KBM-7 (cell line): Measurements from ENCODE around the gene ACADM.
"Not testable (repeated sequence)": the region's sequence is repeated elsewhere in the genome, so short reads cannot be mapped to it uniquely, and the experiment has no call there.

ENCODE experiments used
- DNase-seq: peaks from one replicate; pipeline ENCODE4 v3.0.0-alpha.2; 2015
- in situ Hi-C: fragments of 300-500 bp; cut with MboI; formaldehyde crosslinking; loops from 2 replicates; pipeline ENCODE4 v1.14.3; 2020; ENCODE audit warnings: low sequenced_read_pairs, low pct_unique_long_range_greater_than_20kb, mixed read lengths

The ACADM gene

DNA sequence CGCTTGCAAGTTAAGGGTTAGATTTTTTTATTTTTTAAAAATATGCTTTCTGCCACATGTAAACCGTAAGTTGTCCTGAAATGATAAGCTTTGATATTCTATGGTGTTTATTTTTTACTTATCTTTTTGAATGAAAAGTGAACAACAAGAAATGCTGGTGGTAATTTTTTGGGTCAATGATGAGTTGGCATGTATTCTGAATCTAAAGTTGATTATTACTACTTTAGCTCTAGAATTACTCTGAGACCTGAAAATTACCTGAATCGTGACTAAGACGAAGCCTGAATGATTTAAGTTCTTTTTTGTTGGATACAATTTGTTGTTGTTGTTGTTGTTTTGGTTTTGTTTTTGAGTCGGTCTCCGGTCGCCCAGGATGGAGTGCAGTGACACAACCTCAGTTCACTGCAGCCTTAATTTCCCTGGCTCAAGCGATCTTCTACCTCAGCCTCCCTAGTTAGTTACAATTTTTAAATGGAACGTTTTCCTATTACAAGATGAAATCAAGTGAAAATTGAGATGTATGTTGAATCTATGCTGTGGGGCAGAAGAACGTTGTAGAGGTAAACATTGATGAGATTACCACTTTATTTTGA, 62.5 kb downstream of the ACADM start:
- in situ Hi-C loops: no loop called here
- no peak for DNase-seq

DNA sequence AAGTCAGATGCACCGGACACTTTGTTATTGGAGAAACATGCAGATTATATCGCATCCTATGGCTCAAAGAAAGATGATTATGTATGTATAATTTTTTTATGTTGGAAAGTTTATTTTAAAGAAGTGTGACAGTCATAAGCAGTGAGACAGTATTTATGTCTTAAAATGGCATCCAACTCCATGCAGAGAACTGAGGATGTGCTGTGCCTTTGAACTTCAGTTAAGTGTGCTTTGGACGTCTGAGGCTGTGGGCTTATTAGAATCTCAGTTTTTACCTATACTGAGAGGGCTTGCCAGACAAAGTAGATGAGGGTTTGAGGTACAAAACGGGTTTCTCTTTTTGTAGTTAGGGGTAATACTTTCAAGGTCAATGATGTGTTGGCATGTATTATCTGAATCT, 63.0 kb downstream of the ACADM start:
- DNase-seq: no peak
- in situ Hi-C loops: no loop called here

DNA sequence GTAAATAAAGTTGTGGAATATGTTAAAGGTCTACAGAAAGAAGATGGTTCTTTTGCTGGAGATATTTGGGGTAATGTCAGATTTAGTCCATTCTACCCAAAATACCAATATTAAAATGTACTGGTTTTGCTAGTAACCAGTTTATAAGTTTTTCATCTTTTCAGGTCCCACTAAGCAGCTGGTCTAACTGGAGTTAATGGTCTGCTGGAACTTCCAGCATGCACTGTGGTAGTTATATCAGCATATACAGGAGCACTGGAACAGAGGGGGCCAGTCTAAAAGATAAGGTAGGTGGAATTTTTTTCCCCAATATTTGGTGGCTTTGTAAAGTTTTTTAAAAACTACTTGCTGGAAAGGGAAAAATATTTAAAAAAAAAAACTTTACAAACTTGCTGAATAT, 65.5 kb downstream of the ACADM start:
- DNase-seq: no peak
- in situ Hi-C loops: no loop called here

DNA sequence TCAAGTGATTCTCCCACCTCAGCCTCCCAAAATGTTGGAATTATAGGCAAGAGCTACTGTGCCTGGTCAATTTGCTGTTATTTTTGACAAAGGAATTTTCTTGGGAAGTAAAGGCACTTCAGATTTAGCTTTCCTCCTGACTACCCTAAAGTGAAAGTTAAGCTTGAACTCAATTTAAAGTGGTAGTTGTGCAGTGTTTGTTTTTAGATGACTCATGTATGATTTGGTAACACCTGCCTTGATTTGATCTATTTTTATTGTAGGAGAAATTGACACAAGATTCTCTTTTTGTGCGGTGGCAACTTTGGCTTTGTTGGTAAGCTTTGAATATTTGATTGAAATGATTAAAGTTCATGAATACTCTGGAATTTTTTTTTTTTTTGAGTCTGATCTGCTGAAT, 66.5 kb downstream of the ACADM start:
- in situ Hi-C loops: no loop called here
- no peak for DNase-seq

DNA sequence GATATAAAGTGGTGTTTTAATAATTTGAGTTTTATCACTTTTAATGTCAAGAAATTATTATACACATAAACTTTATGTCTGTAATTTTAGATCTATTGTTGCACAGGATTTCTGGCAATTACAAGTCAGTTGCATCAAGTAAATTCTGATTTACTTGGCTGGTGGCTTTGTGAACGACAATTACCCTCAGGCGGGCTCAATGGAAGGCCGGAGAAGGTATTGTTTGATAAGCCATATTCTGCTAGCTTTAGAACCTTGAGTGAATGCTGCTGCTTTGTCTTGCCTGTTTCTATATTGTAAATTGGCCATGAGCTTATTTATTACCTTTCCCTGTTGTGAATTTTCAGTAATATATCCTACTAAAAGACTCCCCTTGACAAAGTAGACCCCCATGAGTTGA, 67.6 kb downstream of the ACADM start:
- in situ Hi-C loops: no loop called here
- DNase-seq: no peak

DNA sequence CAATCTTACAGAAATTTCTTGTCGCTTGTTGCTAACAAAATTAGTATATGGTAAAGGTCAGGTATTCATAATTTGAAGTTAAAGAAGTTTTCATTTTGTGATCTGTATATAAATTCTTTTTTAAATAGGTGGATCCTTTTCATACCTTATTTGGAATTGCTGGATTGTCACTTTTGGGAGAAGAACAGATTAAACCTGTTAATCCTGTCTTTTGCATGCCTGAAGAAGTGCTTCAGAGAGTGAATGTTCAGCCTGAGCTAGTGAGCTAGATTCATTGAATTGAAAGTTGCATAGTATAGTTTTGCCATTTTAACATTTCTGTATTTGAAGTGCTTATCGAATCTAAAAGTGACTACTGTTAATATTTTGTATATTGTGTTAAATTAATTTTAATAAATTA, 69.9 kb downstream of the ACADM start:
- DNase-seq: no peak
- in situ Hi-C loops: no loop called here

DNA sequence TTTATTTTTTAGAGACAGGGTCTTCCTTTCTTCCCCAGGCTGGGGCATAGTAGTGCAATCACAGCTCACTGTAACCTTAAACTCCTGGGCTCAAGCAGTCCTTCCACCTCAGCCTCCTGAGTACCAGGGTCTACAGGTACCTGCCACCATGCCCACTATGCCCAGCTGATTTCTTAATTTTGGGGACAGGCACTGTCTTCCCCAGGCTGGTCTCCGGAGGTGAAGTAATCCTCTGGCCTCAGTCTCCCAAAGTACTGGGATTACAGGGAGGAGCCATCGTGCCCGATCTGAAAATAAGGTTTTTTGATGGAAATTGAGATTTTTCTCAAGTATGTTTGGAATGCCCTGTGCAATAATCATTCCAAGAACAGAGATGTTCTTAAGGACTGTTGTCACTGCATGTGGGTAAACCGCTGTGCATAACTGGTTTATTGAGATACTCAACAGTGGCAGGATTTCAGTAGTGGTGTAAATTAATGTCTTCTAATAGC, 71.2 kb downstream of the ACADM start:
- in situ Hi-C loops: no loop called here
- DNase-seq: no peak

DNA sequence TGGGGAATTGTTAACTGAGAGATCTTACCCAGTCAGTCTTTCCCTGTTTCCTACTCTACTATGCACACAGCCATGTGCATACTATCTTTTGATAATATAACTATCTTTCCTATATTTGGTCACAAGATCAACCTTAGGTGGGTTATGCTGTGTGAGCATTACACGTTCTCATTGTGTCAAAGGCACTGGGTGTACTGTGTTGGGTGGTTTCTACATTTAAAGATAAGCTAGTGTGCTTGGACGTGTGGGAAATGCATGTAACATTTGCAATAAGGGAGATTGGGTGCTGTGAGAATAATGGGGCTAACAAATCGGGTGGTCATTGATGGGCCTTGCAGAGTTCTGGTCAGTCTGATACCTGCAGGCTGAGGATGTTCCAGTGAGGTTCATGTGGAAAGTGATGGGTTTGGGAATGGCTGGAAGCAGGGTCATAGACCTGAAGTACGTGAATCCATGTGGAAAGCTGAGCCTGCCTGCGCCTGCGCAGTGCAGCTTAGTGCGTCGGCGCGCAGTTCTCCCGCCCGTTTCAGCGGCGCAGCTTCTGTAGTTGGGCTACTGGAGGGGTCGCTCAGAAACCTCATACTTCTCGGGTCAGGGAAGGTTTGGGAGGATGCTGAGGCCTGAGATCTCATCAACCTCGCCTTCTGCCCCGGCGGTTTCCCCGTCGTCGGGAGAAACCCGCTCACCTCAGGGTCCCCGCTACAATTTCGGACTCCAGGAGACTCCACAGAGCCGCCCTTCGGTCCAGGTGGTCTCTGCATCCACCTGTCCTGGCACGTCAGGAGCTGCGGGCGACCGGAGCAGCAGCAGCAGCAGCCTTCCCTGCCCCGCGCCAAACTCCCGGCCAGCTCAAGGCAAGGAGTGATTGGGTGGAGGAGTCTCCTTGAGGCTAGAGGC, 72.1 kb downstream of the ACADM start, which contains the start of gene MSH4:
MSH4 (plus strand) TSS at position 507 of the 897 bp plus-strand sequence; CDS start at position 611, 104 bp downstream.
- DNase-seq: no peak

DNA sequence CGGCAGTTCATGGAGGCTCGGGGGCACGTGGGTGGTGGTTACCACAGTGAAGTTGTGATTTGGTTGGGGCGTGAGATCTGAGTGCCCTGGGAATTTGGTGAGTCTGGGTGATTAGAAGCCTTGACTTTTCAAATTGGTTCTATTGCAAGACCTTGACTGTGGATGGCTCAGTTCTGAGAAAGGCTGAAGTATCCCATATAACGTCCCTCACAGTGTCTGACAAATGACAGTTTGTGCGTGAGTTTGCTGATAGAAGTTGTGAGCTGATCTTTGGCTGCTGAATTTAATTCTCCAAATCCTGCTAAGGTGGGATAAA, 72.7 kb downstream of the ACADM start:
- no peak for DNase-seq
- in situ Hi-C loops: no loop called here

More for the DNA sequence above, 72.1 kb downstream of the ACADM start, which contains the start of gene MSH4:
- in situ Hi-C loops: no loop called here

DNA sequence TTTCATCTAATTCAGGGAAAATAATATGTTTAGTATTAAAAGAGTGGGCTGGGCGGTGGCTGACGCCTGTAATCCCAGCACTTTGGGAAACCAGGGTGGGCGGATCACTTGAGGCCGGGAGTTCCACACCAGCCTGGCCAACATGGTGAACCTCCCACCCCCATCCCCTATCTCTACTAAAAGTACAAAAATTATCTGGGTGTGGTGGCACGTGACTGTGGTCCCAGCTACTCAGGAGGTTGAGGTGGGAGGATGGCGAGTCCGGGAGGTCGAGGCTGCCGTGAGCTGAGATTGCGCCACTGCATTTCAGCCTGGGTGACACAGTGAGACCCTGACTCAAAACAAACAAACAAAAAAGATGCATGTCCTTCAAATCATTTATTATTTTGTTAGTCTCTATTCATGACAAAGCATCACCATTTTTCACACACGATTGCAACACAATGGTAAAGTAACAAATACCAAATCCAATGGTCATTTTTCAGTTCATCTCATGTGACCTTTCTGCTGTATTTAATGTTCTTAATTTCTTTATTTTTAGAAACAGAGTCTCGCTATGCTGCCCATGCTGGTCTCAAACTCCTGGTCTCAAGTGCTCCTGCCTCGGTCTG, 73.2 kb downstream of the ACADM start:
- no peak for DNase-seq
- in situ Hi-C loops: no loop called here

DNA sequence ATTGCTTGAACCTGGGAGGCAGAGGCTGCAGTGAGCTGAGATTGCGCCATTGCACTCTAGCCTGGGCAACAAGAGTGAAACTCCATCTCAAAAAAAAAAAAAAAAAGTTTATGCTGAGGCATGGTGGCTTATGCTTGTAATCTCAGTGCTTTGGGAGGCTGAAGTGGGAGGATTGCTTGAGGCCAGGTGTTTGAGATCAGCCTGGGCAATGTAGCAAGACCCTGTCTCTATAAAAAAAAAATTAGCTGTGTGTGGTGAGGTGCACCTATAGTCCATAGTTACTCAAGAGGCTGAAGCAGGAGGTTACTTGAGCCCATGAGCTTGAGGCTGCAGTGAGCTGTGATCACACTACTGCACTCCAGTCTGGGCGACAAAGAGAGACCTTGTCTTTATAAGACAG, 77.0 kb downstream of the ACADM start:
- DNase-seq, in situ Hi-C loops: not testable (repeated sequence)

DNA sequence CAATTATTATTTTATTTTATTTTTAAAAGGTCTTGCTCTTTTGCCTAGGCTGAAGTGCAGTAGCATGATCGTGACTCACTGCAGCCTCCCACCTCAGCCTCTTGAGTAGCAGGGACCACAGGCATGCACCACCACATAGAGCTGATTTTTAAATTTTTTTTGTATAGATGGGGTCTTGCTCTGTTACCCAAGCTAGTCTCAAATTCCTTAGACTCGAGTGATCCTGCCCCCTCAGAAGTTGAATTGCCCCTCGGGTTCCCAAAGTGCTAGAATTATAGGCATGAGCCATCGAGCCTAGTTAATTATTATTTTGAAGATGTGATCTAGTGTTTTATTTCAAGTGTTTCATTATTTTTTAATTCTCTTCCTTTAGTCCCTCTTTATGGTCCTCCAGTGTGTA, 84.4 kb downstream of the ACADM start:
- DNase-seq: no peak
- in situ Hi-C loops: no loop called here

DNA sequence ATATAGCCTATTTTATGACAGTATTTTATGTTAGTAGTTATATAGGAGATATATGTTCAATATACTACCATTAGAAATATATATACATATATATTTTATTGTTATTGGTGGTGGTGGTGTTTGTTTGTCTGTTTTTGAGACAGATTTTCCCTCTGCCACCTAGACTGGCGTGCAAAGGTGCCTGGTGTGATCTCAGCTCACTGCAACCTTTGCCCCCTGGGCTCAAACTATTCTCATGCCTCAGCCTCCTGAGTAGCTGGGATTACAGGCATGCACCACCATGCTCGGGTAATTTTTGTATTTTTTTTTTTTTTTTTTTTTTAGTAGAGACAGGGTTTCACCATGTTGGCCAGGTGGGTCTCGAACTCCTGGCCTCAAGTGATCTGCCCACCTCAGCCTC, 85.6 kb downstream of the ACADM start:
- in situ Hi-C loops, DNase-seq: not testable (repeated sequence)

DNA sequence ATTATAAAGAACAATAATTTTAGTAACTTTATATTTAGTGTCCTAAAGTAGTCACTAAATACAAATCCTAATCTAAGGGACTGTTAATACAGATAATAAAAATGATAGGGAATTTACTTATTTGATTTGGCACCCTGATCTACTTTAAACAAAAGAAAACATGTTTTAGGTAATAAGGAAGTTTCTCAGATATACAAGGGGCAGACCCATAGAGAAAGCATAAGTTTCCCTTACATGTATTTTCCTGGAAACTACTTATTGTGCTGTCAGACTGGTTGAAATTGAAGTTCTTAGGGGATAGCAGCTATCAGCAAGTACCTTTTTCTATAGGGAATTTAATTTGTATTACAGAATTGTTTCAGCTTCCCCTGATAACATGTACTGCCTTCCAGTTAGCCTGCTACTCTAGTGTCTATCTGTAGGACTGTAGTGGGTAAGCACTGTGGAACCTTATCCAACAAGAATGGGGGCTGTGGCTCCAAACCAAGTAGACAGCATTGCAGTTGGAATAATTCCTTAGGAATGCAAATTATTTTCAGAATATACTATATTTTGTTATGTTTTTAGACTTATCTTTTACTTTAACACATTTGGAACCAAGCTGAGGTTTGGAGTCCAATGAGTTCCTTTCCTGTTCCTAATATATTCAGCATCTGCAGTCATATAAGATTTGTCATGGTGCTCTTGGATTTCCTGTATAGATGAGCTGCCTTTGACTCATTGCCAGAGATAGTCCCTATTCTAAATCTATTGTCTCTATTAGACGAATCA, 86.9 kb downstream of the ACADM start:
- DNase-seq: no peak
- in situ Hi-C loops: no loop called here

DNA sequence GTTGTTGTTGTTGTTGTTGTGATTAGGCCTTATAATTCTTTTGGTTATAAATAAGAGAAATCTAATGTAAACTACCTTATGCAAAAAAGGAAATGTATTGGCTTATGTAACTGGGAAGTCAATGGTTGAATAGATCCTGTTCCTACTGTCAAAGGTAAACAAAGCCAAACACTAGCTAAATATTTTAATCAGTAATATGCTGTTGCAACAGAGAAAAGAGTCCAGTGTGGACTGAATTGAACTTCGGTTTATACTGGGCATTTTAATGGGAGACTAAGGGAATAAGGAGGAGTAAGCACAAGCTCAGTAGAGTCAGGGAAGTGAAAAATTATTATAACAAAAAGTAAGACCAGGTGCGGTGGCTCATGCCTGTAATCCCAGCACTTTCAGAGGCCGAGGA, 87.6 kb downstream of the ACADM start:
- in situ Hi-C loops: no loop called here

More for the DNA sequence above, 87.6 kb downstream of the ACADM start:
- DNase-seq: no peak
